ENCODE measurements around the gene GCNT2. TPM values are rescaled to one million over a fixed set of nuclear protein-coding genes. Genes with fewer than 3 reads are reported as not detected.

Gene GCNT2
- total RNA-seq, 1 experiment from 2014 or later = 18.3 TPM

- Histone ChIP-seq H3K79me2 (ENCODE audit: low read length) (no peaks in the 10 kb centered on the region), H2AFZ (ENCODE audit: low read length) (no peak overlapping the region), H4K20me1 (ENCODE audit: low read length) (no peaks in the 10 kb centered on the region), H3F3A (ENCODE audit: low read length, unreplicated experiment) (no peaks in the 10 kb centered on the region), H3K9me2 (replicated peaks; ENCODE audit: low read length) (no peaks in the 10 kb centered on the region), H3K27me3 (ENCODE audit: low read length) (no peaks in the 10 kb centered on the region), H3K9ac (ENCODE audit: low read length) (no peak overlapping the region), H3K36me3 (ENCODE audit: low read depth, low read length) (no peaks in the 10 kb centered on the region), H3K4me2 (ENCODE audit: low read length) (peak overlapping the region; percentile 71), H3K27ac (ENCODE audit: low read length) (peak overlapping the region; percentile 69), H3K4me1 (ENCODE audit: insufficient read depth, low read length) (peaks cover 17% of the 10 kb centered on the region), H3K4me3 (ENCODE audit: low read length) (no peak overlapping the region), H3K9me3 (ENCODE audit: low read length) (no peaks in the 10 kb centered on the region)
- intact Hi-C loops (cut with micrococcal nuclease) = no loop called here
- BruUV-seq (replicated peaks) = no TSS peak
- POLR2A ChIA-PET (ENCODE audit: unreplicated experiment) = no interaction called here
- ATAC-seq (peak; percentile 100), DNase-seq (peak; percentile 95)
- CTCF ChIA-PET = no interaction called here
- TF ChIP-seq CTCF (conservative IDR thresholded peaks at IDR 0.05; ENCODE audit: low read depth, low read length) = no peak
- no peak for TF ChIP-seq EZH2 (IDR thresholded peaks at IDR 0.05; ENCODE audit: low read length, unreplicated experiment)
- no peak for TF ChIP-seq EZH2phosphoT487 (IDR thresholded peaks at IDR 0.05; ENCODE audit: borderline replicate concordance, low read length)
Measured at GRCh38 chr6:10633216-10633615, 112.1 kb downstream of the GCNT2 start.

GRCh38 chr6:10640412-10640811, 119.3 kb downstream of the GCNT2 start:
- TF ChIP-seq CTCF (conservative IDR thresholded peaks at IDR 0.05; ENCODE audit: low read depth, low read length) = no peak
- TF ChIP-seq EZH2phosphoT487 (IDR thresholded peaks at IDR 0.05; ENCODE audit: borderline replicate concordance, low read length) = no peak
- no peak for TF ChIP-seq EZH2 (IDR thresholded peaks at IDR 0.05; ENCODE audit: low read length, unreplicated experiment)
- Histone ChIP-seq H3K9me3 (ENCODE audit: low read length) (no peaks in the 10 kb centered on the region), H3K4me1 (ENCODE audit: insufficient read depth, low read length) (no peaks in the 10 kb centered on the region), H4K20me1 (ENCODE audit: low read length) (no peaks in the 10 kb centered on the region), H3K27ac (ENCODE audit: low read length) (no peak overlapping the region), H3F3A (ENCODE audit: low read length, unreplicated experiment) (no peaks in the 10 kb centered on the region), H3K36me3 (ENCODE audit: low read depth, low read length) (no peaks in the 10 kb centered on the region), H3K9me2 (replicated peaks; ENCODE audit: low read length) (no peaks in the 10 kb centered on the region), H3K79me2 (ENCODE audit: low read length) (no peaks in the 10 kb centered on the region), H2AFZ (ENCODE audit: low read length) (no peak overlapping the region), H3K27me3 (ENCODE audit: low read length) (no peaks in the 10 kb centered on the region), H3K9ac (ENCODE audit: low read length) (no peak overlapping the region), H3K4me3 (ENCODE audit: low read length) (no peak overlapping the region), H3K4me2 (ENCODE audit: low read length) (no peak overlapping the region)
- no TSS peak for BruUV-seq (replicated peaks)
- CTCF ChIA-PET = no interaction called here
- no peak for ATAC-seq
- POLR2A ChIA-PET (ENCODE audit: unreplicated experiment) = no interaction called here
- no peak for DNase-seq
- intact Hi-C loops (cut with micrococcal nuclease) = no loop called here

GRCh38 chr6:10641528-10641927, 120.4 kb downstream of the GCNT2 start:
- DNase-seq (no peak), ATAC-seq (no peak)
- Histone ChIP-seq H3K4me3 (ENCODE audit: low read length) (no peak overlapping the region), H3K79me2 (ENCODE audit: low read length) (no peaks in the 10 kb centered on the region), H4K20me1 (ENCODE audit: low read length) (no peaks in the 10 kb centered on the region), H3F3A (ENCODE audit: low read length, unreplicated experiment) (no peaks in the 10 kb centered on the region), H3K4me2 (ENCODE audit: low read length) (no peak overlapping the region), H3K27me3 (ENCODE audit: low read length) (no peaks in the 10 kb centered on the region), H3K9ac (ENCODE audit: low read length) (no peak overlapping the region), H3K9me3 (ENCODE audit: low read length) (no peaks in the 10 kb centered on the region), H3K9me2 (replicated peaks; ENCODE audit: low read length) (no peaks in the 10 kb centered on the region), H2AFZ (ENCODE audit: low read length) (no peak overlapping the region), H3K36me3 (ENCODE audit: low read depth, low read length) (no peaks in the 10 kb centered on the region), H3K4me1 (ENCODE audit: insufficient read depth, low read length) (no peaks in the 10 kb centered on the region), H3K27ac (ENCODE audit: low read length) (no peak overlapping the region)
- ChIA-PET POLR2A (ENCODE audit: unreplicated experiment) (no interaction called here), CTCF (no interaction called here)
- BruUV-seq (replicated peaks) = no TSS peak
- no peak for TF ChIP-seq EZH2 (IDR thresholded peaks at IDR 0.05; ENCODE audit: low read length, unreplicated experiment)
- TF ChIP-seq EZH2phosphoT487 (IDR thresholded peaks at IDR 0.05; ENCODE audit: borderline replicate concordance, low read length) = no peak
- no peak for TF ChIP-seq CTCF (conservative IDR thresholded peaks at IDR 0.05; ENCODE audit: low read depth, low read length)
- intact Hi-C loops (cut with micrococcal nuclease) = no loop called here
